H1 (cell line): ENCODE results near the gene ME3.

Experiments
- BRCA1 ChIP-seq: IDR thresholded peaks from 2 replicates; pipeline ENCODE4 v1.6.1; 2012; ENCODE audit warnings: low read depth, low read length, improper control_type of control experiment
- CEBPB ChIP-seq: IDR thresholded peaks from 2 replicates; pipeline ENCODE4 v1.6.1; 2012; ENCODE audit warnings: low read depth, low read length
- PHF8 ChIP-seq: fragments of 200-600 bp; sonication (generic); conservative IDR thresholded peaks from 2 replicates; pipeline ENCODE4 v1.7.1; 2012; ENCODE audit warnings: low read depth, mild to moderate bottlenecking, inconsistent platforms, low read length, moderate library complexity
- YY1 ChIP-seq: IDR thresholded peaks from 2 replicates; pipeline ENCODE4 v1.6.1; 2011; ENCODE audit warnings: low read depth, mild to moderate bottlenecking, low read length
- TF ChIP-seq, protein P1 (sequence below), 3 experiments: IDR thresholded peaks; 1 replicate in 2 of 3; 2 replicates in 1 of 3; pipeline versions ENCODE4 v1.5.1 to v1.6.1; 2011; ENCODE audit warnings: low read length in 3 of 3, mild to moderate bottlenecking in 3 of 3, inconsistent platforms in 2 of 3, low read depth in 1 of 3, moderate library complexity in 1 of 3; ENCODE audit not compliant: insufficient read depth in 1 of 3; ENCODE audit errors: control extremely low read depth in 1 of 3

DNA sequence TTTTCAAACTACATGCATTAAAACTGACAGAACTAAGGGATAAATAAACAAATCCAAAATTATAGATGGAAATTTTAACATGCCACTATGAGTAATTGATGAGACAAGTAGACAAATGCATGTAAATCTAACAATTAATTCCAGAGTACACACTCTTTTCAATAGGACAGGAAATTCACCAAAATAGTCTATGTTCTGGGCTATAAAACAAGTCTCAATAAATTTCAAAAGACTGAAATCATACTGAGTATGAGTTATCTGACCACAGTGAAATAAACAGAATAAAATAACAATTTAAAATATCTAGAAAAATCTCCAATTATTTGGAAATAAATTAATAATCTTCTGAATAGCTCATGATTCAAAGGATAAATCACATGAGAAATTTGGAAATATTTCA, 38.5 kb upstream of the ME3 start:
- TF ChIP-seq, protein P1, sequence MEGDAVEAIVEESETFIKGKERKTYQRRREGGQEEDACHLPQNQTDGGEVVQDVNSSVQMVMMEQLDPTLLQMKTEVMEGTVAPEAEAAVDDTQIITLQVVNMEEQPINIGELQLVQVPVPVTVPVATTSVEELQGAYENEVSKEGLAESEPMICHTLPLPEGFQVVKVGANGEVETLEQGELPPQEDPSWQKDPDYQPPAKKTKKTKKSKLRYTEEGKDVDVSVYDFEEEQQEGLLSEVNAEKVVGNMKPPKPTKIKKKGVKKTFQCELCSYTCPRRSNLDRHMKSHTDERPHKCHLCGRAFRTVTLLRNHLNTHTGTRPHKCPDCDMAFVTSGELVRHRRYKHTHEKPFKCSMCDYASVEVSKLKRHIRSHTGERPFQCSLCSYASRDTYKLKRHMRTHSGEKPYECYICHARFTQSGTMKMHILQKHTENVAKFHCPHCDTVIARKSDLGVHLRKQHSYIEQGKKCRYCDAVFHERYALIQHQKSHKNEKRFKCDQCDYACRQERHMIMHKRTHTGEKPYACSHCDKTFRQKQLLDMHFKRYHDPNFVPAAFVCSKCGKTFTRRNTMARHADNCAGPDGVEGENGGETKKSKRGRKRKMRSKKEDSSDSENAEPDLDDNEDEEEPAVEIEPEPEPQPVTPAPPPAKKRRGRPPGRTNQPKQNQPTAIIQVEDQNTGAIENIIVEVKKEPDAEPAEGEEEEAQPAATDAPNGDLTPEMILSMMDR (IDR thresholded peaks at IDR 0.05; ENCODE audit: control extremely low read depth in 1 of 3, insufficient read depth in 1 of 3, low read depth in 1 of 3, low read length in 3 of 3) = no peak
- no peak for TF ChIP-seq YY1
- TF ChIP-seq PHF8 = no peak
- TF ChIP-seq BRCA1 = no peak
- TF ChIP-seq CEBPB = no peak
